ENCODE measurements around the gene CLCA2.

Gene CLCA2

GRCh38 chr1:86430376-86430775 is 6.4 kb downstream of the CLCA2 start:
- DNase-seq: no peak
- Histone ChIP-seq H3K4me3 (ENCODE audit: low read depth, low read length) (no peak overlapping the region), H3K36me3 (no peaks in the 10 kb centered on the region), H3K27ac (no peak overlapping the region), H3K27me3 (ENCODE audit: insufficient read depth, low read depth, severe bottlenecking) (no peaks in the 10 kb centered on the region), H3K9me3 (ENCODE audit: severe bottlenecking) (no peaks in the 10 kb centered on the region)
- no peak for TF ChIP-seq CTCF (IDR thresholded peaks at IDR 0.05; ENCODE audit: low read depth, low read length)

GRCh38 chr1:86434059-86434458 is 10.1 kb downstream of the CLCA2 start:
- H3K27ac ChIP-seq: no peak overlapping the region
- no peaks in the 10 kb centered on the region for H3K27me3 ChIP-seq (ENCODE audit: insufficient read depth, low read depth, severe bottlenecking)
- H3K9me3 ChIP-seq (ENCODE audit: severe bottlenecking): no peaks in the 10 kb centered on the region
- DNase-seq: no peak
- H3K36me3 ChIP-seq: no peaks in the 10 kb centered on the region
- TF ChIP-seq CTCF (IDR thresholded peaks at IDR 0.05; ENCODE audit: low read depth, low read length): no peak
- no peak overlapping the region for H3K4me3 ChIP-seq (ENCODE audit: low read depth, low read length)

- no peak overlapping the region for H3K27ac ChIP-seq
- no peaks in the 10 kb centered on the region for H3K27me3 ChIP-seq (ENCODE audit: insufficient read depth, low read depth, severe bottlenecking)
- H3K36me3 ChIP-seq: no peaks in the 10 kb centered on the region
- no peaks in the 10 kb centered on the region for H3K9me3 ChIP-seq (ENCODE audit: severe bottlenecking)
- DNase-seq: no peak
- H3K4me3 ChIP-seq (ENCODE audit: low read depth, low read length): no peak overlapping the region
- no peak for TF ChIP-seq CTCF (IDR thresholded peaks at IDR 0.05; ENCODE audit: low read depth, low read length)
These were observed 11.4 kb downstream of the CLCA2 start for GRCh38 chr1:86435327-86435726.

- TF ChIP-seq CTCF (IDR thresholded peaks at IDR 0.05; ENCODE audit: low read depth, low read length): no peak
- Histone ChIP-seq H3K4me3 (ENCODE audit: low read depth, low read length) (no peak overlapping the region), H3K27ac (no peak overlapping the region), H3K27me3 (ENCODE audit: insufficient read depth, low read depth, severe bottlenecking) (no peaks in the 10 kb centered on the region), H3K36me3 (no peaks in the 10 kb centered on the region), H3K9me3 (ENCODE audit: severe bottlenecking) (no peaks in the 10 kb centered on the region)
- DNase-seq: no peak
These were observed 12.1 kb downstream of the CLCA2 start for GRCh38 chr1:86436041-86436440.

- Histone ChIP-seq H3K27me3 (ENCODE audit: insufficient read depth, low read depth, severe bottlenecking) (no peaks in the 10 kb centered on the region), H3K36me3 (no peaks in the 10 kb centered on the region), H3K27ac (no peak overlapping the region), H3K9me3 (ENCODE audit: severe bottlenecking) (no peaks in the 10 kb centered on the region), H3K4me3 (ENCODE audit: low read depth, low read length) (no peak overlapping the region)
- no peak for DNase-seq
- TF ChIP-seq CTCF (IDR thresholded peaks at IDR 0.05; ENCODE audit: low read depth, low read length): no peak
These were observed 17.6 kb downstream of the CLCA2 start for GRCh38 chr1:86441581-86441980.

GRCh38 chr1:86441997-86442396 is 18.0 kb downstream of the CLCA2 start:
- DNase-seq: no peak

More at GRCh38 chr1:86441997-86442396, 18.0 kb downstream of the CLCA2 start:
- Histone ChIP-seq H3K27ac (no peak overlapping the region), H3K4me3 (ENCODE audit: low read depth, low read length) (no peak overlapping the region), H3K27me3 (ENCODE audit: insufficient read depth, low read depth, severe bottlenecking) (no peaks in the 10 kb centered on the region), H3K36me3 (no peaks in the 10 kb centered on the region), H3K9me3 (ENCODE audit: severe bottlenecking) (no peaks in the 10 kb centered on the region)
- no peak for TF ChIP-seq CTCF (IDR thresholded peaks at IDR 0.05; ENCODE audit: low read depth, low read length)
